Gastrocnemius medialis (tissue), 4 donors: Measurements from ENCODE around the gene SEPHS1. TPM values are rescaled to one million over a fixed set of nuclear protein-coding genes. Genes with fewer than 3 reads are reported as not detected.

Source experiments
- ATAC-seq, 2 donors: fragments of 150-250 bp; one replicate each; pipeline ENCODE4 v1.9.1; 2016
- DNase-seq, 2 donors: peaks; one replicate each; pipeline ENCODE4 v3.0.0-alpha.2; 2019
- H3K27ac ChIP-seq, 4 donors: fragments of 200-600 bp; sonication (generic); 1 replicate in 1 of 4; 2 replicates in 3 of 4; pipeline ENCODE4 v1.5.1; 2016 to 2018; ENCODE audit warnings: mild to moderate bottlenecking in 2 of 4, moderate library complexity in 1 of 4
- H3K27me3 ChIP-seq, 3 donors: fragments of 200-600 bp; sonication (generic) in 2 of 3; 1 replicate in 1 of 3; 2 replicates in 2 of 3; pipeline versions ENCODE4 v1.5.1 to v1.6.0; 2016 to 2019; ENCODE audit warnings: mild to moderate bottlenecking in 1 of 3, moderate library complexity in 1 of 3
- H3K36me3 ChIP-seq, 2 donors: fragments of 200-600 bp; sonication (generic) in 1 of 2; one replicate each; pipeline ENCODE4 v1.5.1; 2017 to 2018
- H3K4me1 ChIP-seq, 2 donors: fragments of 200-600 bp; sonication (generic) in 1 of 2; one replicate each; pipeline ENCODE4 v1.5.1; 2016 to 2017; ENCODE audit warnings: mild to moderate bottlenecking in 2 of 2
- H3K4me3 ChIP-seq, 4 donors: fragments of 200-600 bp; sonication (generic) in 3 of 4; 1 replicate in 1 of 4; 2 replicates in 3 of 4; pipeline ENCODE4 v1.5.1; 2016 to 2019; ENCODE audit warnings: mild to moderate bottlenecking in 2 of 4
- H3K9me3 ChIP-seq, 3 donors: fragments of 200-600 bp; sonication (generic) in 2 of 3; 1 replicate in 1 of 3; 2 replicates in 2 of 3; pipeline ENCODE4 v1.5.1; 2016 to 2019
- CTCF ChIP-seq, 5 experiments: fragments of 450-650 bp in 3 of 5; fragments of 200-600 bp in 2 of 5; sonication (generic) in 2 of 5; IDR thresholded peaks in 4 of 5; conservative IDR thresholded peaks in 1 of 5; 1 replicate in 4 of 5; 2 replicates in 1 of 5; pipeline ENCODE4 v1.5.1; 2016 to 2019; ENCODE audit warnings: antibody characterized with exemption in 5 of 5, mild to moderate bottlenecking in 3 of 5, moderate library complexity in 3 of 5
- POLR2A ChIP-seq, 2 donors: fragments of 450-650 bp; IDR thresholded peaks; one replicate each; pipeline ENCODE4 v1.6.1; 2017; ENCODE audit warnings: antibody characterized with exemption in 2 of 2, mild to moderate bottlenecking in 2 of 2, moderate library complexity in 2 of 2
- in situ Hi-C, 4 donors: fragments of 200-750 bp; cut with MboI; loops; one replicate each; pipeline versions ENCODE4 v1.15.0 to v1.8.0; 2017; ENCODE audit warnings: low sequenced_read_pairs in 4 of 4
- intact Hi-C: fragments of 100-400 bp; cut with DNase I; formaldehyde crosslinking; loops from one replicate; pipeline ENCODE4 v1.15.1; 2023; ENCODE audit warnings: low total_unique reads
- total RNA-seq, 4 donors: library from RNA; depleted of rRNA; stranded (reverse); fragments of >200 nt; gene quantifications; one replicate each; pipeline versions ENCODE4 v1.1.0 to v1.2.3, GENCODE V29; 2016

Gene SEPHS1
- 10 to 100 TPM; 22.4 to 29.7 (median 27.9) TPM for total RNA-seq

GRCh38 chr10:13348216-13349017, at the start of gene SEPHS1:
SEPHS1 (minus strand) TSS chr10:13348293; CDS start chr10:13344950, 3,343 bp downstream.
- no peaks in the 10 kb centered on the region for H3K9me3 ChIP-seq
- ATAC-seq (peak; percentile 81 to 83), DNase-seq (peak; percentile 76 to 88)
- H3K27me3 ChIP-seq, result peaks cover 0 to 13% (median 10%) of the 10 kb centered on the region in 3 donors
- H3K27ac ChIP-seq, result peak within 1 kb of the TSS; percentile 85 to 97 (median 94)
- intact Hi-C loops (loop anchor here (1.0 to 5.0 kb wide), 3 partner anchors 49 to 246 kb away; partner anchors contain the start of genes BEND7 and OPTN), in situ Hi-C loops (no loop called here)
- H3K4me3 ChIP-seq, result peak within 1 kb of the TSS; percentile 72 to 88 (median 83)
- H3K4me1 ChIP-seq, result peaks cover 24 to 25% of the 10 kb centered on the region in 2 donors
- H3K36me3 ChIP-seq, result no peaks in the 10 kb centered on the region
- TF ChIP-seq POLR2A (IDR thresholded peaks at IDR 0.05) (no peak), CTCF (IDR thresholded peaks at IDR 0.05 in 4 of 5, conservative IDR thresholded peaks at IDR 0.05 in 1 of 5) (peak in 1 of 5 experiments; percentile 31)

GRCh38 chr10:13397052-13397451, 49.0 kb upstream of the SEPHS1 start:
- ATAC-seq, result no peak
- intact Hi-C loops, result no loop called here
- H3K36me3 ChIP-seq, result no peaks in the 10 kb centered on the region
- H3K4me1 ChIP-seq, result no peaks in the 10 kb centered on the region
- DNase-seq, result no peak
- no peak overlapping the region for H3K4me3 ChIP-seq
- in situ Hi-C loops, result no loop called here
- H3K27me3 ChIP-seq, result peaks cover 0 to 3% (median 0%) of the 10 kb centered on the region in 3 donors
- H3K9me3 ChIP-seq, result no peaks in the 10 kb centered on the region
- H3K27ac ChIP-seq, result no peak overlapping the region
- TF ChIP-seq CTCF (IDR thresholded peaks at IDR 0.05 in 4 of 5, conservative IDR thresholded peaks at IDR 0.05 in 1 of 5), result no peak
- TF ChIP-seq POLR2A (IDR thresholded peaks at IDR 0.05), result no peak

- peaks cover 0 to 3% (median 0%) of the 10 kb centered on the region in 3 donors for H3K27me3 ChIP-seq
- DNase-seq (no peak), ATAC-seq (no peak)
- H3K27ac ChIP-seq, result no peak overlapping the region
- no peaks in the 10 kb centered on the region for H3K36me3 ChIP-seq
- no peaks in the 10 kb centered on the region for H3K4me1 ChIP-seq
- intact Hi-C loops (no loop called here), in situ Hi-C loops (no loop called here)
- H3K9me3 ChIP-seq, result no peaks in the 10 kb centered on the region
- TF ChIP-seq CTCF (IDR thresholded peaks at IDR 0.05 in 4 of 5, conservative IDR thresholded peaks at IDR 0.05 in 1 of 5) (no peak), POLR2A (IDR thresholded peaks at IDR 0.05) (no peak)
- H3K4me3 ChIP-seq, result no peak overlapping the region
These were observed 48.3 kb upstream of the SEPHS1 start for GRCh38 chr10:13396369-13396768.

GRCh38 chr10:13395540-13395939, 47.4 kb upstream of the SEPHS1 start:
- intact Hi-C loops (no loop called here), in situ Hi-C loops (no loop called here)
- no peak overlapping the region for H3K4me3 ChIP-seq
- H3K27me3 ChIP-seq, result no peaks in the 10 kb centered on the region
- H3K27ac ChIP-seq, result no peak overlapping the region
- ATAC-seq (no peak), DNase-seq (no peak)
- TF ChIP-seq CTCF (IDR thresholded peaks at IDR 0.05 in 4 of 5, conservative IDR thresholded peaks at IDR 0.05 in 1 of 5) (no peak), POLR2A (IDR thresholded peaks at IDR 0.05) (no peak)
- peaks cover 0 to 2% of the 10 kb centered on the region in 2 donors for H3K4me1 ChIP-seq
- H3K36me3 ChIP-seq, result no peaks in the 10 kb centered on the region
- H3K9me3 ChIP-seq, result no peaks in the 10 kb centered on the region
